ENCODE results near the gene ANKRD1.

ANKRD1 gene

GRCh38 chr10:90936276-90936659, 15.4 kb upstream of the ANKRD1 start:
- no peak for DNase-seq (ENCODE audit: low read depth in 4 of 4, low spot score in 1 of 4)

GRCh38 chr10:90935581-90936275, 14.8 kb upstream of the ANKRD1 start:
- no peak for DNase-seq (ENCODE audit: low read depth in 4 of 4, low spot score in 1 of 4)

DNA sequence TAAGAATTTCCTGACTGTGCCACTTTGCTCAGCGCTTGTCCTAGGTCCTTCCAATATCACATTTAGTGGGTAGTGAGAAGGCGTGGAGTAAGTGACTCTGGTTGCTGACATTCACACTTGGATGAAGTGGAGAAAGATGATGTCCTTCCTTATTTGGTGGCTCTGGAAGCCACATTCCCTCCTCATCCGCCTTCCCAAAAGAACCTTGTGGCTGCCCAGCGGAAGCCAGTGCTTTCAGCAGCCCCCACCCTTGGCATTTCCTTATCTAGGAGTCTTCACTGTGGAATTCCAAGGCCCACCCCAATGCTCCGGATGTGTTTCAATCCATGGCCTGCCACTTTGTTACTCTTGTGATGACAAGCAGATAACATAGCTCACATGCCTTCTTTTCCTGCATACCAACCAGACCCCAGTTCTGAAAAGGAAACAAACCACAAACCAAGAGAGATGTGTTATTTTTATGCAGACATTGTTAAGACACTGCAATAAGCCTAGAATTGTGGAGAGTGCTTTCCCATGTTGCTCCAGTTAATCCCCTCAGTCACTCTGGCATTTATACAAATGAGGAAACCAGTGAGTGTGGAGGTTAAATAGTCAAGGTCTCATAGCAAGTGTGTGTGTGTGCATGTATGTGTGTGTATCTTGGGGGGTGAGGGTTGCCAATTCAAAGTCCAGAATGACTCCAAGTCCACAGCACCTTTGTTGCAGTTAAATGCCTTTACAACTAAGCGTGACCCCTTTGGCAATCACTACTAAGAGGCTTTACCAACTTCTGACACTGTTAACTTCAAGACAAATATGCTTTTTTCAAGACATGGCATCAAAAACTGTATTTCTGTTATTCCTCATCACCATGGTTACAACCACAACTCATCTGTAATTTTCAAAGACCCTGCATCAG, 10.3 kb upstream of the ANKRD1 start:
- DNase-seq (ENCODE audit: low read depth in 4 of 4, low spot score in 1 of 4) = no peak

GRCh38 chr10:90930070-90930837, 9.4 kb upstream of the ANKRD1 start:
- DNase-seq (ENCODE audit: low read depth in 4 of 4, low spot score in 1 of 4) = no peak

- DNase-seq (ENCODE audit: low read depth in 4 of 4, low spot score in 1 of 4) = no peak
These were observed 8.3 kb upstream of the ANKRD1 start for GRCh38 chr10:90929179-90929578.

- DNase-seq (ENCODE audit: low read depth in 4 of 4, low spot score in 1 of 4) = no peak
These were observed 6.4 kb upstream of the ANKRD1 start for GRCh38 chr10:90927293-90927692.

GRCh38 chr10:90925079-90926029, 4.5 kb upstream of the ANKRD1 start:
- DNase-seq (ENCODE audit: low read depth in 4 of 4, low spot score in 1 of 4) = no peak

DNA sequence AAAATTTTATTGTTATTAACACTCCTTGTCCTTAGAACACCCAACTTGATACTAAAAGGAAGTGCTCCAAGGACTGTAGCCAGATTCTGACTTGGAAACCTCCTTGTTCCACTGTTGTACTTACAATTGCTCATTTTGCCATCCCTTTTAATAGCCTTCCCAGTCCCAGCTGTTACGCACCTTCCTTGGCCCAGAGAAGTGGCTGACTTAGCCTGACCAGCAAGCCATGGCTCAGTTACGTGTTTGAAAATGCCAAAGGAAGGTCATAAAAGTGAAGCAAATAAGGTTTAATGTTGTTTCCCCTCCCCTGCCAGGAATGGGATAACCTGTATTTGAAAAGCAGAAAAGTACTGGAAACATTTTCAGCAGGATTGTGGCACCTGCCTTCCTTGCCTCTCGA, 3.7 kb upstream of the ANKRD1 start:
- DNase-seq (ENCODE audit: low read depth in 4 of 4, low spot score in 1 of 4) = no peak

GRCh38 chr10:90923111-90923731, 2.3 kb upstream of the ANKRD1 start:
- DNase-seq (ENCODE audit: low read depth in 4 of 4, low spot score in 1 of 4) = no peak

DNA sequence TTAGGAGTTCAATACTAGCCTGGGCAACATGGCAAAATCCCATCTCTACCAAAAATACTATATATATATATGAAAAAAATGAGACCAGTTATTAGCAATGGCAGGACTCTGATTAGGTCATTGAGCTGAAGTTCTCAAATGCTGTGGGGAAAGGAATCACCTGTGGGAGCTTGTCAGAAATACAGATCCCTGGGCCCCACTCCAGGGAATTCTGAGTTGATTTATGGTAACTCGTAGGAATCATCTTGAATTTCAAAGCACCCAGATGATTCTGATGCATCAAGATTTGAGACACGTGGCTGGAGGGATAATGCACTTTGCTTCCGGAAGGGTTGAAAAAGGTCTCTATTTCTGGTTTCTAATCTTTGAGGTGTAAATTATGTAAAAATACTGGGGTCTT, 1.0 kb upstream of the ANKRD1 start:
- no peak for DNase-seq (ENCODE audit: low read depth in 4 of 4, low spot score in 1 of 4)

- no peak for DNase-seq (ENCODE audit: low read depth in 4 of 4, low spot score in 1 of 4)
These were observed 958 bp downstream of the ANKRD1 start for GRCh38 chr10:90919683-90920574.

DNA sequence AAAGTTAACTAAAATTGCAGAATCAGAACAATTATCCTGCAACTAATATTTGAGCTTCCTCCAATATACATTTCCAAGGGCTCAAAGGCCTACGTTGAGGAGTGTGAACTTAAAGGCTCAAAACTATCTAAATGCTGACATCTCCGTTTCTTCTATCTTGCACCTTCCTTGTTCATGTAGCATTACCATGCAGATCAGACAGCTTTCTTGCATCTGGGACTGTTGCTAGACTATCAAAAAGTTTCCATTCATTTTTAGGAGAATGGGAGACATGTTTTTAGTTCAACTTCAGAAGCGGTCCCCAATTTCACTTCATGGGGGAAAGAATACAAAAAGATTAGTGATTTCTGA, 2.9 kb downstream of the ANKRD1 start:
- DNase-seq (ENCODE audit: low read depth in 4 of 4, low spot score in 1 of 4) = no peak

GRCh38 chr10:90917238-90917967, 3.5 kb downstream of the ANKRD1 start:
- no peak for DNase-seq (ENCODE audit: low read depth in 4 of 4, low spot score in 1 of 4)

DNA sequence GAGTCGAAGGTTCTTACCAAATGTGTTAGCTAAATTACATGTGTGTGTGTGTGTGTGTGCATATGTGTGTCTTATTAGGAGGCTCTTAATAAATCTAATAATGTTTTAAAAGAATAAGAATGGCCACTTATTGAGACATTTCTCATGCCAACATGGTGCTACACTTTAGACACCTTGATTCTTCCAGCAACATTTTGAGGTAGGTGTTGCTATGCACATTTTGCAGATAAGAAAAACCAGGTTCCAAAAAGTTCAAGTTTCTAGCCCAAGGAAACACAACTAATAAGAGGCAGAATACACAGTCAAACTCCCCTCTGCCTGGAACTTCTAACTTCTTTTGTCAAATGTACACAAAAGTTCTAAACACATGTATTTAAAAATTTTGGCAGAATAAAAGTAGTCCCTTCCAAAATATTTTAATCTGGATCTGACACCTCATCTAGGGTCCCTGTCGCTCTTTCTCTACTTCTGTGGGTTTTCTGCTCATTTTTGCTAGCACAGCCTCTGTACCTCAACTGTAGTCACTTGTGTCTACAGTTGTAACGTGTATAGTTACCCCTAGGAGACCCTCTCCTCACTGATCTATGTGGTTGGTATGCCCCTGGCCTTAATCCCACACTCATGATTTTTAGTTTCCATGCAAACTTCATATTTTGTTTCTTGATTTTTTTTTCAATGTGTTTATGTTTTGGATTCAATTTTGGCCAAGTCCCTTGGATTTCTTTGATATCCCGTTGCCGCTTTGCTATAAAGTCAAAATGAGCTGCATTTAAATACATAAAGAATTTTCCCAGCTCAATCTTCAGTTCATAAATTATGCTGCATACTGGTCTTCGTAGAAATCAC, 4.3 kb downstream of the ANKRD1 start:
- DNase-seq (ENCODE audit: low read depth in 4 of 4, low spot score in 1 of 4) = no peak

DNA sequence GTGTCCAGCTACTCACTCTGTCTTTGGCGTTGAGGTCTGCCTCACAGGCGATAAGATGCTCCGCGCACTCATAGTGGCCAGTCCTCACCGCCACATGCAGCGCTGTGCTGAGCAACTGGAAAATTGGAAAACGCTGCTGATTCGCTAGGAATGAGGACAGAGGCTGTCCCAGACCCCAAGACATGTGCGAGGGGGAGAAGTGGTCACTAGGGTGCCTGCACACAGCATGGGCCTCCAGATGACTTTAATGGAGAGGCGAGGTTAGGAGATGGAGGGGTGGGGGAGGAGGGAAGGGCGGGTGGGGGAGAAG, 5.2 kb downstream of the ANKRD1 start:
- no peak for DNase-seq (ENCODE audit: low read depth in 4 of 4, low spot score in 1 of 4)

DNA sequence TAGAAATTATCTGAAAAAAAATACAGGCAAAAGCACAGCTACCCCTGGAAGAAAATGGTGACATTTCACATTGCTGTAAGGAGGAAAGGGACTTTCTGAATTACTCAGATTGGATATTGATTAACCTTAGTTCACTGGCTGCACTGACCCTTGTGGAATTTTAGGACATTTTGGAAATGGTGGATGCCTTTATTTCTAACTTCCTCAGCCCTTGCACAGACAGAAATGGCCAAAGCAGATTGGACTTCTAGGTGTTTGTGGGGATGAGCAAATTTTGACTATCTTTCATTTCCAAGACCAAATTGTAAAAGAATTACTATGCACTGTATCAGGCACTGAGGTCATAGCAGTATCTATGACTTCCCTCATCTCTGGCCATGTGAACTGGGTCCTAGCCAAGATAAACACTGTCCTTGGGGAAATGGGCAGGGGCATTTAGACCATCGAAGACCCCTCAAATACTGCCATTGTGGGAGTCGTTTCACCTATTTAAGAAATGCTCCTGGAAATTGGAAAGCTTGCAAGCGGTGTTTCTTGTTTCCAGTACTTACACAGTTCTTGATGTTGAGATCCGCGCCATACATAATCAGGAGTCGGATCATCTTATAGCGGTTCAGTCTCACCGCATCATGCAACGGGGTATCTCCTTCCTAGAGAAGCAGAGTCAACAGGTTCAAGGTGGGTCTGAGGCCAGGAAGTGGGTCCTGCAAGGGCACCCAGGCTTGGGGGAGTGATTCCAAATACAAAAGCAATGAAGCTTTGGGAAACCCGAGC, 5.7 kb downstream of the ANKRD1 start:
- DNase-seq (ENCODE audit: low read depth in 4 of 4, low spot score in 1 of 4) = no peak

GRCh38 chr10:90913774-90914420, 7.0 kb downstream of the ANKRD1 start:
- no peak for DNase-seq (ENCODE audit: low read depth in 4 of 4, low spot score in 1 of 4)
